Activated CD4-positive, alpha-beta memory T cell treated with anti-CD3 and anti-CD28 coated beads for 36 hours (primary cell): ENCODE data around the gene MAST3. TPM values are rescaled to one million over a fixed set of nuclear protein-coding genes. Genes with fewer than 3 reads are reported as not detected.

Experiments
- CTCF ChIA-PET: fragments of 350-600 bp; sonication (Branson Sonifier 250); formaldehyde crosslinking; loops from one replicate; lab custom pipeline; 2021; ENCODE audit warnings: antibody characterized with exemption, inconsistent platforms; lab: Charles Lee
- POLR2A ChIA-PET: fragments of 350-600 bp; sonication (Branson Sonifier 250); formaldehyde crosslinking; loops from one replicate; lab custom pipeline; 2021; ENCODE audit warnings: antibody characterized with exemption; lab: Charles Lee
- DNase-seq: peaks from one replicate; pipeline ENCODE4 v3.0.0-alpha.2; 2020
- H3K27ac Mint-ChIP-seq: one replicate; pipeline ENCODE4 v1.8.0; 2021; ENCODE audit warnings: mixed read lengths
- H3K27me3 Mint-ChIP-seq: one replicate; pipeline ENCODE4 v1.8.0; 2021; ENCODE audit warnings: mixed read lengths
- H3K36me3 Mint-ChIP-seq: one replicate; pipeline ENCODE4 v1.8.0; 2021; ENCODE audit warnings: mixed read lengths
- H3K4me1 Mint-ChIP-seq: one replicate; pipeline ENCODE4 v1.8.0; 2021; ENCODE audit warnings: low read depth, mixed read lengths
- H3K4me3 Mint-ChIP-seq: one replicate; pipeline ENCODE4 v1.8.0; 2021; ENCODE audit warnings: mild to moderate bottlenecking, mixed read lengths
- H3K9me3 Mint-ChIP-seq: one replicate; pipeline ENCODE4 v1.8.0; 2021; ENCODE audit warnings: mixed read lengths
- intact Hi-C: fragments of 100-400 bp; cut with micrococcal nuclease; formaldehyde crosslinking; loops from one replicate; pipeline ENCODE4 v1.15.1; 2023
- total RNA-seq, 2 experiments: library from RNA; stranded (reverse); gene quantifications; one replicate each; pipeline ENCODE4 v1.2.3, GENCODE V29; 2021

The MAST3 gene
- total RNA-seq, 2 experiments from 2014 or later = 22.5 to 23.8 TPM

- no peak for DNase-seq
- H3K4me1 Mint-ChIP-seq = peaks cover 21% of the 10 kb centered on the region
Observed at GRCh38 chr19:18194181-18194530, 96.6 kb downstream of the MAST3 start.

DNA sequence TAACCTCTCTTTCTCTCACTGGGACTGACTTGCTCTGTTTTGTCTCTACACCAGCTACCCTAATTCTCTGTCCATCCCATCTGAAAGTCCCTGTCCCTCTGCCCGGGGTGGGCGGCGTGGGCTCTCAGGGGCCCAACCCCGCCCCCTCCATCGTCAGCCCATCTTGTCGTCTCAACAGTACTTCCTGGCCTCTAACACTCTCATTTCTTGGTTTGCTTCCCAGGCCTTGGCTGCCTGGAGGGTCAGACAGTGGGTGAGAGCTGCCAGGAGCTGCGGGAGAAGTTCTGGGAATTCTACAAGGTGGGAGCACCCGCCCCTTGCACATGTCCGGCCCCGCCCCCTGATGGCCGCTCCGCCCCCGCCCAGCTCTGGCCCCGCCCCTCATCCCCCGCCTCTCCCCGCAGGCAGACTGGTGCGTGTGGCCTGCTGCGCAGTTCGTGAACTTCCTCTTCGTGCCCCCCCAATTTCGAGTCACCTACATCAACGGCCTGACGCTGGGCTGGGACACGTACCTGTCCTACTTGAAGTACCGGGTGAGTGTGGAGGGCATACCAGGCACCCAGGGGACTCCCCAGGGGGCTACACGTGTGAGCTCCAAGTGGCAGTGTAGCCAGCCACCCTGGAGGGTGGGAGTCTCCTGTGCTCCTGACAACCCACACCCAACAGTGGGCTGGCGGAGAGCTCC lies 97.1 kb downstream of the MAST3 start:
- intact Hi-C loops = no loop called here
- Mint-ChIP-seq H3K27ac (no peak overlapping the region), H3K9me3 (no peaks in the 10 kb centered on the region), H3K36me3 (peaks cover 12% of the 10 kb centered on the region), H3K4me3 (peak overlapping the region; percentile 86), H3K27me3 (no peaks in the 10 kb centered on the region), H3K4me1 (peaks cover 21% of the 10 kb centered on the region)
- DNase-seq = peak; percentile 44
- POLR2A ChIA-PET = no interaction called here
- CTCF ChIA-PET = interaction anchor here (0.6 to 1.6 kb wide), 6 partner anchors 10 to 146 kb away, joined by 3 to 5 read pairs (median 4); partner anchors contain the start of genes PGPEP1 and RAB3A

More at GRCh38 chr19:18194181-18194530, 96.6 kb downstream of the MAST3 start:
- ChIA-PET POLR2A (no interaction called here), CTCF (interaction anchor here (1.0 to 1.6 kb wide), 6 partner anchors 10 to 146 kb away, joined by 3 to 5 read pairs (median 4); partner anchors contain the start of genes PGPEP1 and RAB3A)
- H3K27me3 Mint-ChIP-seq = no peaks in the 10 kb centered on the region
- peaks cover 12% of the 10 kb centered on the region for H3K36me3 Mint-ChIP-seq
- intact Hi-C loops = no loop called here
- H3K9me3 Mint-ChIP-seq = no peaks in the 10 kb centered on the region
- H3K4me3 Mint-ChIP-seq = peak overlapping the region; percentile 86
- no peak overlapping the region for H3K27ac Mint-ChIP-seq

DNA sequence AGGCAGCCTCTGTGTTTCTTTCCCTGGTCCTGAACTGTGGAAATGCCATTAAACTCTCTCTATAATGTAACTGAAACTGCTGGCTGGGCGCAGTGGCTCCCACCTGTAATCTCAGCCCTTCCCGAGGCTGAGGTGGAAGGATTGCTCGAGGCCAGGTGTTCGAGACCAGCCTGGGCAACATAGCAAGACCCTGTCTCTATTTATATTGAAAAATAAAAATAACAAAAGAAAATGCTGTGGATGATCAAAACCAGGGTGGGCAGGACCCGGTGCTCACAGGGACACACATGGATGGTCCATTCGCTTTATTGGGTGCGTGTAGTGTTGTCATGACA lies 98.9 kb downstream of the MAST3 start:
- H3K27ac Mint-ChIP-seq = no peak overlapping the region
- no peaks in the 10 kb centered on the region for H3K27me3 Mint-ChIP-seq
- CTCF ChIA-PET = no interaction called here
- no peak overlapping the region for H3K4me3 Mint-ChIP-seq
- no peaks in the 10 kb centered on the region for H3K9me3 Mint-ChIP-seq
- H3K36me3 Mint-ChIP-seq = peaks cover 14% of the 10 kb centered on the region
- POLR2A ChIA-PET = no interaction called here
- H3K4me1 Mint-ChIP-seq = peaks cover 22% of the 10 kb centered on the region
- intact Hi-C loops = no loop called here
- DNase-seq = no peak

GRCh38 chr19:18197306-18197705 lies 99.7 kb downstream of the MAST3 start:
- POLR2A ChIA-PET = no interaction called here
- Mint-ChIP-seq H3K4me1 (peaks cover 21% of the 10 kb centered on the region), H3K27ac (no peak overlapping the region), H3K36me3 (peaks cover 15% of the 10 kb centered on the region), H3K4me3 (no peak overlapping the region), H3K27me3 (no peaks in the 10 kb centered on the region), H3K9me3 (no peaks in the 10 kb centered on the region)
- intact Hi-C loops = no loop called here
- CTCF ChIA-PET = no interaction called here
- no peak for DNase-seq

DNA sequence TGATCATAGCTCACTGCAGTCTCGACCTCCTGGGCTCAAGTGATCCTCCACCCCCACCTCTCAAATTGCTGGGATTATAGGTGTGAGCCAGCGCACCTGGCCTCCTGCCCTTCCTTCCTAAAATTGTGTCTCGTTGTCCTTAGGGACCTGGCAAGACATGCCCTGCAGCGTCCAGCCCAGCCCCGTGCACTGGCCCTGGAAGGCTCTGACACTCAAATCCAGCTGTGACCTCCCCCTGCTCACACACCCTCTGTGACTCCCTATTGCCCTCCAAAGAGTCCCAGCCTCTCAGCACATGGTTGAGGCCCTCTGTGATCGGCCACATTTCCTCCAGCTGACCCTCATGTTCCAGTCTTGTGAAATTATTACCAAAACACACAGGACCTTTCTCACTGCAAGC lies 100.4 kb downstream of the MAST3 start:
- H3K36me3 Mint-ChIP-seq = peaks cover 15% of the 10 kb centered on the region
- H3K27me3 Mint-ChIP-seq = no peaks in the 10 kb centered on the region
- peaks cover 22% of the 10 kb centered on the region for H3K4me1 Mint-ChIP-seq
- ChIA-PET CTCF (no interaction called here), POLR2A (no interaction called here)
- H3K9me3 Mint-ChIP-seq = no peaks in the 10 kb centered on the region
- no peak overlapping the region for H3K27ac Mint-ChIP-seq
- H3K4me3 Mint-ChIP-seq = no peak overlapping the region
- intact Hi-C loops = no loop called here
- DNase-seq = no peak

DNA sequence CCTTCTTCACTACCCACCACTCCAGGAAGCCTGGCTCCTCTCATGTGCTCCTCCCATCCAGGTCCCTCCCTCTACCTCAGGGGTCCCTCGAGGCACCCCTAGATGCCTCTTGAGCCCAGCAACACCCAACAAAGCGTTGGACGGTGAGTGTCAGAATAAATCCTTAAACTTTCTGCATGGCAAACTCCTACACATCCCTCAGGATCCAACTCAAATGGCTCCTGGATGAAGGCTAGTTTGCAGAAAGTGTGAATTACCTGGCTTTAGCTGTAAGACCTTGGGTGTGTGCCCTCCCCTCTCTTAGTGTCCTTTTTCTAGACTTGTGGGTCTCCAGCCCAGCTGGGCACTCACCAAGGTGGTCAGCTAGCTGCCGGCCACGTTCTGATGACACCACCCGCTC lies 100.8 kb downstream of the MAST3 start:
- intact Hi-C loops = no loop called here
- H3K27ac Mint-ChIP-seq = no peak overlapping the region
- H3K9me3 Mint-ChIP-seq = no peaks in the 10 kb centered on the region
- H3K36me3 Mint-ChIP-seq = peaks cover 15% of the 10 kb centered on the region
- ChIA-PET POLR2A (no interaction called here), CTCF (interaction anchor here (1.2 kb wide), 1 partner anchor 53 kb away, joined by 3 read pairs; no protein-coding TSS in a partner anchor)
- peaks cover 22% of the 10 kb centered on the region for H3K4me1 Mint-ChIP-seq
- no peak overlapping the region for H3K4me3 Mint-ChIP-seq
- no peak for DNase-seq
- no peaks in the 10 kb centered on the region for H3K27me3 Mint-ChIP-seq

Other genes with a start within 250 kb of the MAST3 start
- gene JAK3, start 249.8 kb upstream of the MAST3 start, total RNA-seq = 100 to 1,000 TPM; 200 to 217 TPM
- gene RPL18A, start 237.9 kb upstream of the MAST3 start, total RNA-seq = 1,000 to 10,000 TPM; 3,104 to 3,138 TPM
- 1 to 10 TPM in 1 of 2 experiments, under 1 TPM in 1; 0.87 to 1.0 TPM for gene SLC5A5, start 225.8 kb upstream of the MAST3 start, total RNA-seq
- 100 to 1,000 TPM; 101 to 105 TPM for gene CCDC124, start 164.8 kb upstream of the MAST3 start, total RNA-seq
- under 1 TPM in 1 of 2 experiments, not detected in 1; 0.24 TPM for gene KCNN1, start 130.7 kb upstream of the MAST3 start, total RNA-seq
- gene ARRDC2, start 89.6 kb upstream of the MAST3 start, total RNA-seq = 10 to 100 TPM; 28.2 to 28.6 TPM
- 10 to 100 TPM; 22.6 to 23.3 TPM for gene IL12RB1, start 10.8 kb upstream of the MAST3 start, total RNA-seq
- 10 to 100 TPM; 14.9 to 19.1 TPM for gene PIK3R2, start 55.4 kb downstream of the MAST3 start, total RNA-seq
- 10 to 100 TPM; 23.7 to 26.9 TPM for gene IFI30, start 76.0 kb downstream of the MAST3 start, total RNA-seq
- 1 to 10 TPM; 6.4 to 7.3 TPM for gene MPV17L2, start 95.4 kb downstream of the MAST3 start, total RNA-seq
- 1 to 10 TPM; 3.9 to 4.3 TPM for gene RAB3A, start 106.3 kb downstream of the MAST3 start, total RNA-seq
- gene PDE4C, start 128.7 kb downstream of the MAST3 start, total RNA-seq = not detected
- gene IQCN, start 176.7 kb downstream of the MAST3 start, total RNA-seq = under 1 TPM; 0.36 to 0.39 TPM
- 100 to 1,000 TPM; 232 to 236 TPM for gene JUND, start 183.8 kb downstream of the MAST3 start, total RNA-seq
- gene LSM4, start 225.3 kb downstream of the MAST3 start, total RNA-seq = 100 to 1,000 TPM; 356 to 361 TPM
- 10 to 100 TPM; 29.0 to 30.8 TPM for gene PGPEP1, start 242.8 kb downstream of the MAST3 start, total RNA-seq